Suprapubic skin (tissue), 4 donors: Measurements from ENCODE around the gene KATNA1. TPM values are rescaled to one million over a fixed set of nuclear protein-coding genes. Genes with fewer than 3 reads are reported as not detected.
"Not testable (repeated sequence)": the region's sequence is repeated elsewhere in the genome, so short reads cannot be mapped to it uniquely, and the experiment has no call there.

Source experiments
- DNase-seq, 2 donors: peaks; one replicate each; pipeline ENCODE4 v3.0.0-alpha.2; 2019; ENCODE audit warnings: low spot score in 2 of 2
- H3K27ac ChIP-seq: fragments of 200-600 bp; sonication (generic); one replicate; pipeline ENCODE4 v1.5.1; 2019
- H3K27me3 ChIP-seq: fragments of 200-600 bp; sonication (generic); one replicate; pipeline ENCODE4 v1.5.1; 2019
- H3K36me3 ChIP-seq: fragments of 200-600 bp; sonication (generic); one replicate; pipeline ENCODE4 v1.5.1; 2019
- H3K4me1 ChIP-seq: fragments of 200-600 bp; sonication (generic); one replicate; pipeline ENCODE4 v1.5.1; 2019
- H3K4me3 ChIP-seq: fragments of 200-600 bp; sonication (generic); one replicate; pipeline ENCODE4 v1.5.1; 2019; ENCODE audit warnings: mild to moderate bottlenecking
- H3K9me3 ChIP-seq: fragments of 200-600 bp; sonication (generic); one replicate; pipeline ENCODE4 v1.5.1; 2019
- CTCF ChIP-seq, 2 donors: fragments of 200-600 bp in 1 of 2; fragments of 450-650 bp in 1 of 2; sonication (generic) in 1 of 2; IDR thresholded peaks; one replicate each; pipeline ENCODE4 v1.5.1; 2016 to 2019; ENCODE audit warnings: antibody characterized with exemption in 2 of 2, mild to moderate bottlenecking in 1 of 2, moderate library complexity in 1 of 2
- EP300 ChIP-seq: sonication (generic); formaldehyde crosslinking; IDR thresholded peaks from one replicate; pipeline ENCODE4 v1.6.1; 2017; ENCODE audit warnings: antibody characterized with exemption
- POLR2A ChIP-seq, 2 donors: fragments of 450-650 bp; IDR thresholded peaks; one replicate each; pipeline ENCODE4 v1.6.1; 2017; ENCODE audit warnings: antibody characterized with exemption in 2 of 2, mild to moderate bottlenecking in 2 of 2, moderate library complexity in 2 of 2
- POLR2AphosphoS5 ChIP-seq, 3 donors: sonication (generic); formaldehyde crosslinking; IDR thresholded peaks; one replicate each; pipeline ENCODE4 v1.6.1; 2017; ENCODE audit warnings: antibody characterized with exemption in 3 of 3
- WGBS: methylation state at CpG from one replicate; pipeline ENCODE4 v1.1.5; 2018; 5-methylcytosine and 5-hydroxymethylcytosine counted together
- total RNA-seq, 4 donors: library from RNA; depleted of rRNA; stranded (reverse); fragments of >200 nt; gene quantifications; one replicate each; pipeline ENCODE4 v1.1.0, GENCODE V29; 2016

Gene KATNA1
- total RNA-seq, 4 donors from 2014 or later = 11.7 to 34.4 (median 16.7) TPM

- DNase-seq = no peak
- no peaks in the 10 kb centered on the region for H3K27me3 ChIP-seq
- 88% methylated on average over 7 of the region's 7 CpGs for WGBS
- H3K4me1 ChIP-seq = no peaks in the 10 kb centered on the region
- H3K27ac ChIP-seq = no peak overlapping the region
- peaks cover 30% of the 10 kb centered on the region for H3K36me3 ChIP-seq
- H3K9me3 ChIP-seq = no peaks in the 10 kb centered on the region
- H3K4me3 ChIP-seq = no peak overlapping the region
- TF ChIP-seq CTCF (IDR thresholded peaks at IDR 0.05) (no peak), EP300 (no peak), POLR2A (IDR thresholded peaks at IDR 0.05) (no peak), POLR2AphosphoS5 (IDR thresholded peaks at IDR 0.05) (no peak)
These were observed 37.7 kb upstream of the KATNA1 start for GRCh38 chr6:149686230-149686629.

DNA sequence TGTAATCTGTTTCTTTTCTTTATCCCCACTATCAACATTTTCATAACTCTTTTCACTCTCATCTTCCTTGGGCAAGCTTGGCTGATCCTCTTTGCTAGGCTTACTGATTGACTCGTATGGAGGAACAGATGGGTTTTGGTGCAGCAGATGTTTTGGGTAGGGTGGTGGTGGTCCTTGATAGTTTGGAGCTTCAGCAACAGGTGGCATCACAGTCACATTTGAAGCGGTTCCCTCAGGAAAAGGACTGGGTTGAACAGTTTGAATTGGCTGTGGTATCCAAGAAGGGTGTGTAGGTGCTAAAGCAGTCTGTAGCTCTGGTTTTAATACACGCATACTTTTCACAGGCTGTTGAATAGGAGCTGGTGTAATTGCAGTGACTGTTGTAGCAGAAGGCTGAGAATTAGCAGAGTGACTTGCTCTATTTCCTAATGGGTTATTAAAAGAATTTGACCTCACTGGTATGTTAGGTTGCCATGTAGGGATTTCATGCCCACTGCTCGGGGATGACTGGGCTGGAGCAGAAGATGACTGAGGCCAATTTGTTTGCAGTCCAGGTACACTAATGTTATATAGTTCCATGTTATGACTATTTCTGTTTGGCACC, 34.8 kb upstream of the KATNA1 start:
- H3K27me3 ChIP-seq = no peaks in the 10 kb centered on the region
- TF ChIP-seq POLR2AphosphoS5 (IDR thresholded peaks at IDR 0.05) (no peak), POLR2A (IDR thresholded peaks at IDR 0.05) (no peak), EP300 (no peak), CTCF (IDR thresholded peaks at IDR 0.05) (no peak)
- H3K4me1 ChIP-seq = no peaks in the 10 kb centered on the region
- no peak for DNase-seq
- H3K27ac ChIP-seq = no peak overlapping the region
- 88% methylated on average over 4 of the region's 4 CpGs for WGBS
- H3K9me3 ChIP-seq = no peaks in the 10 kb centered on the region
- peaks cover 29% of the 10 kb centered on the region for H3K36me3 ChIP-seq
- no peak overlapping the region for H3K4me3 ChIP-seq

GRCh38 chr6:149681845-149682244, 33.3 kb upstream of the KATNA1 start:
- not testable (repeated sequence) for H3K4me1 ChIP-seq, H3K27ac ChIP-seq, H3K4me3 ChIP-seq, H3K27me3 ChIP-seq, DNase-seq, H3K9me3 ChIP-seq
- 96% methylated on average over 14 of the region's 14 CpGs for WGBS
- peaks cover 29% of the 10 kb centered on the region for H3K36me3 ChIP-seq

- Histone ChIP-seq H3K27ac (no peak overlapping the region), H3K36me3 (peaks cover 34% of the 10 kb centered on the region), H3K4me3 (no peak overlapping the region), H3K27me3 (no peaks in the 10 kb centered on the region), H3K4me1 (no peaks in the 10 kb centered on the region), H3K9me3 (no peaks in the 10 kb centered on the region)
- DNase-seq = no peak
- no peak for TF ChIP-seq POLR2A (IDR thresholded peaks at IDR 0.05)
- TF ChIP-seq CTCF (IDR thresholded peaks at IDR 0.05) = no peak
- no peak for TF ChIP-seq EP300
- TF ChIP-seq POLR2AphosphoS5 (IDR thresholded peaks at IDR 0.05) = no peak
These were observed 32.7 kb upstream of the KATNA1 start for GRCh38 chr6:149681209-149681608.

DNA sequence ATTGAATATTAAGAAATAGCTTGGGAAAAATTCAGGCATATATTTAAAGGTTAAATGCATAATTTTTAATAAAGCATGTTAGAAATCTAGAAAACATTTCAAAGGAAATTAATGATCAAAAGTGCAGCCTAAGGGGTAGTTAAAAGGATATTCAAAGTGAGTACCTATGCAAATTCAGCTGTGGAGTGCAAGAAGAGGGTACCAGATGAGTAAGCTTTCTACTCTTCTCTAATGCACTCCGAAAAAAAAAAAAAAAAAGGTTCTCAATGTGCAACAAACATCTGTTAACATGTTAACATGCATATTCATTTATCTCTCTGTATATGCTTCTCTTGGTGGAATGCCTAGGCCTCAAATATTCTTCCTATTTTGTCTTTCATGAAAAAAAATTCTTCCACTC, 32.0 kb upstream of the KATNA1 start:
- no peaks in the 10 kb centered on the region for H3K4me1 ChIP-seq
- H3K9me3 ChIP-seq = no peaks in the 10 kb centered on the region
- no peaks in the 10 kb centered on the region for H3K27me3 ChIP-seq
- H3K4me3 ChIP-seq = no peak overlapping the region
- DNase-seq = no peak
- peaks cover 41% of the 10 kb centered on the region for H3K36me3 ChIP-seq
- WGBS = 38% methylated on average over 1 of the region's 1 CpG
- no peak overlapping the region for H3K27ac ChIP-seq
- no peak for TF ChIP-seq EP300

GRCh38 chr6:149672265-149672664, 23.8 kb upstream of the KATNA1 start:
- H3K27me3 ChIP-seq, H3K27ac ChIP-seq, H3K9me3 ChIP-seq, DNase-seq, H3K4me3 ChIP-seq, H3K4me1 ChIP-seq: not testable (repeated sequence)
- H3K36me3 ChIP-seq = peaks cover 81% of the 10 kb centered on the region

- Histone ChIP-seq H3K27me3 (no peaks in the 10 kb centered on the region), H3K9me3 (no peaks in the 10 kb centered on the region), H3K36me3 (peaks cover 57% of the 10 kb centered on the region), H3K4me1 (no peaks in the 10 kb centered on the region), H3K27ac (no peak overlapping the region), H3K4me3 (no peak overlapping the region)
- 97% methylated on average over 4 of the region's 4 CpGs for WGBS
- TF ChIP-seq POLR2A (IDR thresholded peaks at IDR 0.05) (no peak), POLR2AphosphoS5 (IDR thresholded peaks at IDR 0.05) (no peak), EP300 (no peak), CTCF (IDR thresholded peaks at IDR 0.05) (no peak)
- DNase-seq = no peak
These were observed 11.5 kb upstream of the KATNA1 start for GRCh38 chr6:149660028-149660427.
